ENCODE results near the gene BBS2.

BBS2 gene

DNA sequence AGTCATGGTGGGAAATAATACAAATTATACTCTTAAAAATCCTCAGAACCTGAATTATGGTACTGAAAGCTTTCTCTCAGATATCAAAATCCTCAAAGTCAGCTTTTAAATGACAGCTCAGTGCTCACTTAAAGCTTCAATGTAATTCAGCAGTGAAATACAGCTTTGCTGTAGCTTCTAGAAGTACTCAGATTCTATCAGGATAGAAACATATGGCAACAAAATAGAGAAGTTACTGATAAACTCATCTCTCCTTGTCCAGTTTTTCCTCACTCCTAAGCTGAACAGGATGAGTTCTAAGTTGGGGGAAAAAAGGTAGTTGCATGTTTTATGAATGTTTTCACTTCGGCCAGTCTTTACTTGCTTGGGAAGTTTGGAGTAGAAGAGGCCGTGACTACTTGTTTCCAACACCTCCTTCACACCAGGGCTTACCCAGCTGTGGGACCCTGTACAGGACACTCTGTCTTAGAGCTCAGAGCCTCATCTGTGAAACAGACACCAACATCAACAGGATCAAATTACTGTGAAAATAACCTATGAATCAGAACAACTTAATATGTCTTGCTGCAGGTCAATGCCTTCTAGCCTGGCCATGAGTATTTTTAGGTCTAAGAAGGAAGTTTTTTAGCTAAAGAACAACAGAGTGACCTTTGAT is 38.2 kb downstream of the BBS2 start:
- H3K27me3 Mint-ChIP-seq = no peaks in the 10 kb centered on the region
- H3K4me3 Mint-ChIP-seq = no peak overlapping the region
- H3K36me3 Mint-ChIP-seq (ENCODE audit: insufficient read depth) = peaks cover 28% of the 10 kb centered on the region

DNA sequence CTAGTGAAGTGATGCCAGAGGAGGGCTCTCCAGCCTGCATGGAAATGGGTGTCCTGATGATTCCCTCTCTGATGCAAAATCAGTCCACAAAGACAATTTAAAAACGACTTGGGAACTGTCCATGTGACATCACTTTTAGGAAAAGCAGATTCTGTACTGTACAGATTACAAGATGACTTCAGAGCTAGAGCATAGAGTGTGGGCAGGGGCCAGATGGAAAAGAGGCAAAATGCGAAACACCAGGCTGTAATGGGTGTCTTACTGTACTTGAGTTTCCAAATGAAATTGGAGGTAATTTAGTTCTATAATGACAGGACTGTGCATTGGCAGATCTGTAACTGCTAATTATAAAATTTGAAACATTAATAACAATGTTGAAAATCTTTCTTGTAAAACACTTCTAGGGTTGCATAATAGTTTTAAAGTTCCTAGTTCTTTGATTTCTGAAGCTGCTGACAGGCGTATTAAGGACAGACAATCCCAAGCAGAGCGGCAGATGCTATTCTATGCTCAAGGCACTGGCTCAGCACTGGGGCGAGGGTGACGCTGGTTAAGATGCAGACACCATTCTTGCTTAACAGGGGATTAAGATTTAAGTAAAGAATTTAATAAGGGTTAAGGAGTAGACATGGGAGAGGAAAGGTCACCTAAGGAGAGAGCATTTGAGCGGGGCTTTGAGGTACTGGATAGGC is 38.9 kb downstream of the BBS2 start:
- no peak overlapping the region for H3K27ac Mint-ChIP-seq (ENCODE audit: low read depth)
- ATAC-seq (replicated peaks; ENCODE audit: extremely low read depth, poor library complexity, severe bottlenecking) = no peak

More for the DNA sequence above, 38.2 kb downstream of the BBS2 start:
- Mint-ChIP-seq H3K27ac (ENCODE audit: low read depth) (no peak overlapping the region), H3K4me1 (no peaks in the 10 kb centered on the region), H3K9me3 (no peaks in the 10 kb centered on the region)
- ATAC-seq (replicated peaks; ENCODE audit: extremely low read depth, poor library complexity, severe bottlenecking) = no peak
- no peak for DNase-seq (ENCODE audit: low spot score in 2 of 2)

DNA sequence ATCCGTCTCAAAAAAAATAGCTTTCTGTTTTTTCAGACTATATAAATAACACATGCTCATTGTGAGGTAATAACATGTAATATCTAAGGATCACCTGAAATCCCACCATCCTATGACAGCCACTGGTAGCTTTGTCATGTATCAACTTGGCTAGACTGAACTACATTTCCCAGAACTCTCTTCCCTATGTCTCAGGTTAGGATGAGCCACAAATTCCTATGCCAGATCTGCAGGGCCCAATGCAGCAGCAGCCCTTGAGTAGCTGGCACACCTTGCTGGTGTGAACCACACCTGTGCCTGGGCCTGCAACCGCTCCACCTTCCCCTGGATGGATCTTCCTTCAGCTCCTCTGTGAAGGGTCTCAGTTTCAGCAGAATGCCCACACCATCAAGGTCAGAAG is 40.4 kb downstream of the BBS2 start:
- Mint-ChIP-seq H3K9me3 (no peaks in the 10 kb centered on the region), H3K4me3 (no peak overlapping the region), H3K27me3 (no peaks in the 10 kb centered on the region), H3K4me1 (no peaks in the 10 kb centered on the region), H3K36me3 (ENCODE audit: insufficient read depth) (peaks cover 46% of the 10 kb centered on the region), H3K27ac (ENCODE audit: low read depth) (peak overlapping the region; percentile 15)
- DNase-seq (ENCODE audit: low spot score in 2 of 2) (no peak), ATAC-seq (replicated peaks; ENCODE audit: extremely low read depth, poor library complexity, severe bottlenecking) (no peak)

More for the DNA sequence above, 38.9 kb downstream of the BBS2 start:
- H3K9me3 Mint-ChIP-seq = no peaks in the 10 kb centered on the region
- H3K27me3 Mint-ChIP-seq = no peaks in the 10 kb centered on the region
- peaks cover 34% of the 10 kb centered on the region for H3K36me3 Mint-ChIP-seq (ENCODE audit: insufficient read depth)
- no peaks in the 10 kb centered on the region for H3K4me1 Mint-ChIP-seq
- no peak for DNase-seq (ENCODE audit: low spot score in 2 of 2)
- no peak overlapping the region for H3K4me3 Mint-ChIP-seq

DNA sequence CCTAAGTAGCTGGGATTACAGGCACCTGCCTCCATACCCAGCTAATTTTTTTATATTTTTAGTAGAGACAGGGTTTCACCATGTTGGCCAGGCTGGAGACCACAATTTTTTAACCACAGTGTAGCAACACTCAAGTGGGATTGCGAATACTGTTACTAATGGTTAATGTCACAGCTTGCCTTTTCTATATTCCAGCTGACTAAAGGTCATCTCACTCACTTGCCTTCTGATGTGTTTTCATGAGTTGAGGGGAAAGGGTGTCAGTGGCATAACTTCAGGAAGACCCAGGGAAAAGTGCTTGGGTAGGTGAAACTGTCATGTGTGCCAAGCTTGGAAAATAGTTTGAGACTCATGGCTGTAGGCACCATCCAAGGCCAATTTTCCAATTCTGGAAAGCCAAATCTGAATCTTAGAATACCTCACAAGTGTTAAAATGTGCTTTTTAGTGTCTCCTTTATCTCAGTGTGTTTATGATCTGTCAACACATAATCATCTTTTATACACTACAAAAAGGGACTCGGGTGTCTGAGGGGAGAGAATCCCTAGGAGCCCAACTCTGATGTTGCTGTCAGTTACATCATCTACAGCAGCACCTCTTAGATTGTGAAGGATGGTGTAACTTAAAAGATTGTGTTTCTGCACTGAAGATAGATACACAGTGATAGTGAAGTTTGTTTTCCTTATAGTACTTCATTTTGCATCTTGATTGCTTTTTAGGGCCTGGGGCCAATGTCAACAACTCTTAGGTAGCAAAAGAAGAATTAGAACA is 41.4 kb downstream of the BBS2 start:
- no peaks in the 10 kb centered on the region for H3K27me3 Mint-ChIP-seq
- no peak for ATAC-seq (replicated peaks; ENCODE audit: extremely low read depth, poor library complexity, severe bottlenecking)
- DNase-seq (ENCODE audit: low spot score in 2 of 2) = no peak
- no peak overlapping the region for H3K4me3 Mint-ChIP-seq
- H3K9me3 Mint-ChIP-seq = no peaks in the 10 kb centered on the region
- H3K4me1 Mint-ChIP-seq = no peaks in the 10 kb centered on the region
- H3K36me3 Mint-ChIP-seq (ENCODE audit: insufficient read depth) = peaks cover 49% of the 10 kb centered on the region
- H3K27ac Mint-ChIP-seq (ENCODE audit: low read depth) = no peak overlapping the region

DNA sequence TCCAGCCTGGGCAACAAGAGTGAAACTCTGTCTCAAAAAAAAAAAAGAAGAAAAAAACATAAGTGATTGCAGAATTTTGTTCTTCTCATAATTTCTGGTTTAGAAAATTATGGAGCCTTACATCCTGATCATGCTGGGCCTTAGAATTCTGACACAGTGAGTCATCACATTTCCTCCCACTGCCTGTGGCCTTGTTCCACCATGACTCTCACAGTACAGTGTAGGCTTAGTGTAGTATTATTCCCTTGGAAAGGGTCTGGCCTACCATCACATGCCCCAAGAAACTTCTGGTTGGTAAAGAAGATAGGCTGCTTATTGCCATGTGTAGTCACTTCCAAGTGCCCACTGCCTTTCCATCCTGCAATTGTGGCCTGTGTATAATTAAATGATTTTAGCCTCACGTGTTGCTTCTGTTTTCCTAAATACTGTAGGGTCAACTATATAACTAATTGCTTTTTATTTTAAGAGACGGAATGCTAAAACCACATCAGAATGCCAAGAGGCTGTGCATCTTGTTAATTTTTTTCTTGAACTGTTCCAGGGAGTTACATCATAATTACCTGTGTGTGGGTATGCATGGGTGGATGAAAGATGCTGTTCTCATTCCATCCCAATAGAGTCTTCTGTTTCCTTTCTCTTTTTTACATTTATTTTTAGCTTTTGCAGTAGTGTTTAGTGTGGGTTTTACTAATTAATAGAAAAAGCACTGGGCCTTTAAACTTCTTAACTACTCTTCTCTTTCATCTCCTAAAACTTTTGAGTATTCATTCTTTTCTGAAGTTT is 42.5 kb downstream of the BBS2 start:
- Mint-ChIP-seq H3K36me3 (ENCODE audit: insufficient read depth) (peaks cover 53% of the 10 kb centered on the region), H3K4me3 (no peak overlapping the region), H3K4me1 (no peaks in the 10 kb centered on the region), H3K27me3 (no peaks in the 10 kb centered on the region), H3K9me3 (no peaks in the 10 kb centered on the region), H3K27ac (ENCODE audit: low read depth) (peak overlapping the region; percentile 46)
- no peak for DNase-seq (ENCODE audit: low spot score in 2 of 2)
- no peak for ATAC-seq (replicated peaks; ENCODE audit: extremely low read depth, poor library complexity, severe bottlenecking)

DNA sequence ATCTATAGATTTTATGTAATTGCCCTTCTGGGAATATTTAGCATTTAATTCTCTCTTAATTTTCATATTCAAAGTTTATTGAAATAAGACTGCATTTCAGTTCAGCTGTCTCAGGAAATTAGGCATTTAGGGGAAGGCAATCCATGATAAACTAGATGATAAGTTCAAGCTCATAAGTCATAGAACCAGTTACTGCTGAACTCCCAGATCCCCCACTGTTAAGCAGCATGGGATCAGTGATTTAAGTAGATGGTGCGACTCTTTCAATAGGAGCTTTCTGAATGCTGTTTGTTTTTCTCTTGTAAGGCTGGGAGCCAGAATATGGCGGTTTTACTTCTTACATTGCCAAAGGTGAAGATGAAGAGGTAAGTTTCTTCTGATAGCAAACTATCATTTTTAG is 44.6 kb downstream of the BBS2 start:
- no peaks in the 10 kb centered on the region for H3K9me3 Mint-ChIP-seq
- no peaks in the 10 kb centered on the region for H3K27me3 Mint-ChIP-seq
- peaks cover 72% of the 10 kb centered on the region for H3K36me3 Mint-ChIP-seq (ENCODE audit: insufficient read depth)
- no peaks in the 10 kb centered on the region for H3K4me1 Mint-ChIP-seq
- no peak for DNase-seq (ENCODE audit: low spot score in 2 of 2)
- ATAC-seq (replicated peaks; ENCODE audit: extremely low read depth, poor library complexity, severe bottlenecking) = no peak
- H3K27ac Mint-ChIP-seq (ENCODE audit: low read depth) = no peak overlapping the region
- H3K4me3 Mint-ChIP-seq = no peak overlapping the region

DNA sequence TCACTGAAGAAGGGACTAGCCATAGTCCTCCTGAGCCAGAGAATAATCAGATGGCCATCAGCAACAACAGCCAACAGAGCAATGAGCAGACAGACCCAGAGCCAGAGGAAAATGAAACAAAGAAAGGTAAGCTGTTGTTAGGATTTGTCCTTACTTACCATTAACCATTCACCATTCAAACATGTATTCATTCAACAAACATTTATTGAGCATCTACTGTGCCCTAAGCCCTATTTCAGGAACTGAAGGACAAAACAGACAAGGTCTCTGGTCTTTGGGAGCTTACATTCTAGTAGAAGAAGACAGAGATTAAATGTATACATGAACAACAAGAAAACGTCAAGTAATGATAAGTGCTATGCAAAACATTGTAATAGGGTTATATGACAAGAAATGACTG is 49.2 kb downstream of the BBS2 start:
- H3K9me3 Mint-ChIP-seq = no peaks in the 10 kb centered on the region
- DNase-seq (ENCODE audit: low spot score in 2 of 2) (no peak), ATAC-seq (replicated peaks; ENCODE audit: extremely low read depth, poor library complexity, severe bottlenecking) (no peak)
- H3K4me1 Mint-ChIP-seq = no peaks in the 10 kb centered on the region
- peaks cover 78% of the 10 kb centered on the region for H3K36me3 Mint-ChIP-seq (ENCODE audit: insufficient read depth)
- peak overlapping the region; percentile 70 for H3K27ac Mint-ChIP-seq (ENCODE audit: low read depth)
- H3K27me3 Mint-ChIP-seq = no peaks in the 10 kb centered on the region
- H3K4me3 Mint-ChIP-seq = no peak overlapping the region

DNA sequence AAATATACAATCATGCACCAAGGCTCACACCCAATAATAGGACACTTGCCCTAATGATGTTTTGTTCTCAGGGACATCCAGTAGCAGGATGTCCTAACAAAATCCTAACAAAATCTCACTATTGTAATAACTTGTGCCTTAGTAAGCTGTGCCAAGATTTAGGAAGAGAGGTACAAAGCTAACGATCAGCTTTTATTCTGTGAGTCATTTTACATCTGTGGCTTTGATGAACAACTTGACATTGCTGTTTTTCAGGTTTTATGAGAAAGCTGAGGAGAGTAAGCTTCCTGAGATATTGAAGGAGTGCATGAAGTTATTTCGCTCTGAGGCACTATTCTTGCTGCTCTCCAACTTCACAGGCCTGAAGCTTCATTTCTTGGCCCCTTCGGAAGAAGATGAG is 49.6 kb downstream of the BBS2 start:
- Mint-ChIP-seq H3K4me3 (no peak overlapping the region), H3K4me1 (no peaks in the 10 kb centered on the region), H3K27ac (ENCODE audit: low read depth) (peak overlapping the region; percentile 70), H3K27me3 (no peaks in the 10 kb centered on the region), H3K36me3 (ENCODE audit: insufficient read depth) (peaks cover 76% of the 10 kb centered on the region), H3K9me3 (no peaks in the 10 kb centered on the region)
- DNase-seq (ENCODE audit: low spot score in 2 of 2) (no peak), ATAC-seq (replicated peaks; ENCODE audit: extremely low read depth, poor library complexity, severe bottlenecking) (no peak)

DNA sequence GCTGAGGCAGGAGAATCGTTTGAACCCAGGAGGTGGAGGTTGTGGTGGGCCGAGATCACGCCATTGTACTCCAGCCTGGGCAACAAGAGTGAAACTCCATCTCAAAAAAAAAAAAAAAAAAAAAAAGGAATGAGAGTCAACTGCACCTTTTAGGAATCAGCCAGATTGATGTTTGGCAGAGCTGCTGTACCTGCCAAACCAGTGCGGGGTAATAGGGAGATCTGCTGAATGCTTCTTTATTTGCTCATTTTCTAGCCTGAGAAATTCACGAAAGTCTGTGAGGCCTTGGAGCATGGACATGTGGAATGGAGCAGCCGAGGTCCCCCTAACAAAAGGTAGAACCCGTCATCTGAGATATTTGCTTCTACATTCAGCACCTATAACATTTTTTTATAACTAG is 50.1 kb downstream of the BBS2 start:
- DNase-seq (ENCODE audit: low spot score in 2 of 2) = no peak
- Mint-ChIP-seq H3K9me3 (no peaks in the 10 kb centered on the region), H3K4me1 (no peaks in the 10 kb centered on the region), H3K4me3 (no peak overlapping the region), H3K36me3 (ENCODE audit: insufficient read depth) (peaks cover 72% of the 10 kb centered on the region), H3K27me3 (no peaks in the 10 kb centered on the region), H3K27ac (ENCODE audit: low read depth) (no peak overlapping the region)
- ATAC-seq (replicated peaks; ENCODE audit: extremely low read depth, poor library complexity, severe bottlenecking) = no peak

DNA sequence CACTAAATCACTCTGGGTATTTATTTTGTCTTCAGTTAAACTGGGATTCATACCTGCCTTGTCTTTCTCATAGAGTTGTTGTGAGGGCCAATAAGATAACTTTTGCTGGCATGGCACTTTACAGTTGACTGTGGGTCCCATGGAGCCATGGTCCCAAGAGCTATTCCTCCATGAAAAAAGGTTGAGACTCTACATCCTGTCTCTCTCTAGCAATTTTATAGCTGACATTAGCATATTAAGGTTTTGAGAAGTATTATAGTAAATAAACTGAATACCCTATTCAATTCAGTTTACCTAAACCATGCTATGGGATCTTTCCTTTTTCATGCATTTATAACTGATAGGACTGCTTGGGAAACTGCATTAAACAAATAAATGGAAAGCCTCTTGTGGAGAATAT is 51.0 kb downstream of the BBS2 start:
- no peak for ATAC-seq (replicated peaks; ENCODE audit: extremely low read depth, poor library complexity, severe bottlenecking)
- no peak for DNase-seq (ENCODE audit: low spot score in 2 of 2)
- Mint-ChIP-seq H3K4me3 (no peak overlapping the region), H3K27ac (ENCODE audit: low read depth) (no peak overlapping the region), H3K27me3 (no peaks in the 10 kb centered on the region), H3K4me1 (peaks cover 4% of the 10 kb centered on the region), H3K9me3 (no peaks in the 10 kb centered on the region), H3K36me3 (ENCODE audit: insufficient read depth) (peaks cover 76% of the 10 kb centered on the region)

DNA sequence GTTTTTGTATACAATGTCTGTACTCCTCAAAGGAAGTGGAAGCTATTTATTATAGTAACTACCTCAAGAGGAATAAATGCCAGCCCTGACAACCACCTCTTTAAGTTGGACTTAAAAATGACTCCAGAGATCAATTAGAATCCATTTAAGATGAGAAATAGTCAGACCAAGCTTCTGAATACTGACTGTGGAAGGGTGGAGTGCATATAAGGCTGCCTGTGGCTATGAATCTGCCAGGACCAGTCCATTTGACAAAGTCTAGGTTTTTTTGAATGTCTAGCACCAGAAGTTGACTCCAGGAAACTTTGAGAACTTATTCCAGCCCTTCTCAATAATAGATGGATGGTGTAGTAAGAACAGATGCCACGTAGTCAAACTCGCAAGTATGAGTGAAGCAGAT is 53.5 kb downstream of the BBS2 start:
- Mint-ChIP-seq H3K4me3 (no peak overlapping the region), H3K27ac (ENCODE audit: low read depth) (no peak overlapping the region), H3K36me3 (ENCODE audit: insufficient read depth) (peaks cover 68% of the 10 kb centered on the region), H3K27me3 (no peaks in the 10 kb centered on the region), H3K9me3 (no peaks in the 10 kb centered on the region), H3K4me1 (peaks cover 5% of the 10 kb centered on the region)
- DNase-seq (ENCODE audit: low spot score in 2 of 2) (no peak), ATAC-seq (replicated peaks; ENCODE audit: extremely low read depth, poor library complexity, severe bottlenecking) (no peak)

DNA sequence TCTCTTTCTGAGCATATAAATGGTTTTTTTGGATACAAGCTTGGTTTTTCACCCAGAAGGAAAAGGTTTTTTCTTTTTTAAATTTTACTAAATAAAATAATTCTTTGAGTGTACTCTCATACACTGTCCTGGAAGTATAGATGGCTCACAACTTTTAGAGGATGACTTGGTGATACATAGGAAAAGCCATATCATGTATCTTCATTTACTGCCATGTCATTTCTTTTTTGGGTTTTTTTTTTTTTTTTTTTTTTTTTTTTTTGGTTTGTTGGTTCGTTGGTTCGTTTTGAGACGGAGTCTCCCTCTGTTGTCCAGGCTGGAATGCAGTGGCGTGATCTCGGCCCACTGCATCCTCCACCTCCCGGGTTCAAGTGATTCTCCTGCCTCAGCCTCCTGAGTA is 56.7 kb downstream of the BBS2 start:
- DNase-seq (ENCODE audit: low spot score in 2 of 2) = no peak
- no peak overlapping the region for H3K27ac Mint-ChIP-seq (ENCODE audit: low read depth)
- H3K4me3 Mint-ChIP-seq = no peak overlapping the region
- H3K9me3 Mint-ChIP-seq = no peaks in the 10 kb centered on the region
- H3K36me3 Mint-ChIP-seq (ENCODE audit: insufficient read depth) = peaks cover 50% of the 10 kb centered on the region
- H3K27me3 Mint-ChIP-seq = no peaks in the 10 kb centered on the region
- H3K4me1 Mint-ChIP-seq = peaks cover 5% of the 10 kb centered on the region
- no peak for ATAC-seq (replicated peaks; ENCODE audit: extremely low read depth, poor library complexity, severe bottlenecking)
